ENCODE measurements around the gene PPM1F. TPM values are rescaled to one million over a fixed set of nuclear protein-coding genes. Genes with fewer than 3 reads are reported as not detected.

The PPM1F gene
- total and polyA plus RNA-seq, 2 experiments from 2014 or later: 15.1 to 41.6 TPM

DNA sequence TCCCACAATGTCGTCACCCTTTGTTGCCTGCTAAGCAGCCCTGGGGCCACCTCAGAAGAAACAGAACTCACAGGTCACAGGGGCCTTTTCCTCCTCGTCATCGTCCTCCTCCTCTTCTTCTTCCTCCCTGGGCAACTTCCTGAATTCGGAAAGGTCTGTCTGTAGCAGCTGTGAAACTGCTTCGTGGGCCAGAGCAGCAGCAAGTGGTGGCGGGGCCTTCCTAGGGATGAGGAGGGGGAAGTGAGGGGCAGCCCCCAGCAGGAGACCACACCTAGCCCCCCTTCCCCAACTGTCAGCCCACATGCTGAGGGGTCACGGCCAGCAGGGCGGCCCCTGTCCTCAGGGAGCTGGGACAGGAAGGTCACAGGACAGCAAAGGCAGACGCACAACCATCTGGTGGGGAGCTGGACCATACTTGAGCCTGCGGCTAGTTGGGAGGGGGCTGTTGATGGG, 13.2 kb downstream of the PPM1F start:
- H3K27ac ChIP-seq: peak overlapping the region; percentile 98; the same call in 1 of the 2 replicates
- H4K20me1 ChIP-seq (ENCODE audit: insufficient read depth): no peaks in the 10 kb centered on the region
- H3K4me3 ChIP-seq: no peak overlapping the region
- H3F3A ChIP-seq (ENCODE audit: insufficient read depth): peaks cover 53% of the 10 kb centered on the region
- no peaks in the 10 kb centered on the region; the same call in 1 of the 2 replicates for H3K36me3 ChIP-seq (ENCODE audit: low read depth)
- WGBS, 2 experiments (ENCODE audit: low coverage in 1 of 2, low lambda C conversion rate in 2 of 2, missing lambda C conversion rate in 2 of 2): 82 to 86% methylated on average over 10 of the region's 10 CpGs
- no peak overlapping the region for H3K9ac ChIP-seq
- H3K4me1 ChIP-seq (ENCODE audit: insufficient read depth): peaks cover 46% of the 10 kb centered on the region
- no peaks in the 10 kb centered on the region for H3K9me2 ChIP-seq (ENCODE audit: insufficient read depth)
- no peak overlapping the region for H2AFZ ChIP-seq
- H3K4me2 ChIP-seq (ENCODE audit: unreplicated experiment): no peak overlapping the region
- TF ChIP-seq EZH2phosphoT487 (IDR thresholded peaks at IDR 0.05; ENCODE audit: insufficient read depth, low read depth) (no peak), EZH2 (IDR thresholded peaks at IDR 0.05; ENCODE audit: insufficient read depth, poor library complexity, severe bottlenecking) (no peak)
- H3K27me3 ChIP-seq (replicated peaks; ENCODE audit: insufficient read depth): no peaks in the 10 kb centered on the region
- in situ Hi-C loops (cut with MboI): no loop called here
- no peak for DNase-seq
- peaks cover 42% of the 10 kb centered on the region for H3K79me2 ChIP-seq (ENCODE audit: insufficient read depth)
- no peaks in the 10 kb centered on the region for H3K9me3 ChIP-seq (ENCODE audit: low read depth)

DNA sequence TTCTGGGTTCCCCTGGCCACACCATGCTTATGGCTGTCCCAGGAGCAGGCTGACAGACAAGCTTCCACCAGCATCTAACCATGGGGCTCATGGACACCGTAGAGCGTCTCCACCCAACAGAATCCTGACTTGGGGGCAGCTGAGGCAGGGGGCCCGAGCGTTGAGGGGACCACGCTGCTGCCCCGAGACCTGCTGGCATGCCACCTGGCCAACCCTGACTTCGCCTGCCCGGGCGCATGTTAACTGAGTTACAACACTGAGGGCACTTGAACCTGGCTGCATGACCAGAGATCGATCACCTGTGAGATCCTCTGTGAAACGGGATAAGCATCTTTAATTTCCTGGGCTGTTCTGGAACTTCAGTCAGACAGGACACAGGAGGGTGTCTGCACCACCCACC, 13.7 kb downstream of the PPM1F start:
- no peak for DNase-seq
- H3K4me1 ChIP-seq (ENCODE audit: insufficient read depth): peaks cover 46% of the 10 kb centered on the region

DNA sequence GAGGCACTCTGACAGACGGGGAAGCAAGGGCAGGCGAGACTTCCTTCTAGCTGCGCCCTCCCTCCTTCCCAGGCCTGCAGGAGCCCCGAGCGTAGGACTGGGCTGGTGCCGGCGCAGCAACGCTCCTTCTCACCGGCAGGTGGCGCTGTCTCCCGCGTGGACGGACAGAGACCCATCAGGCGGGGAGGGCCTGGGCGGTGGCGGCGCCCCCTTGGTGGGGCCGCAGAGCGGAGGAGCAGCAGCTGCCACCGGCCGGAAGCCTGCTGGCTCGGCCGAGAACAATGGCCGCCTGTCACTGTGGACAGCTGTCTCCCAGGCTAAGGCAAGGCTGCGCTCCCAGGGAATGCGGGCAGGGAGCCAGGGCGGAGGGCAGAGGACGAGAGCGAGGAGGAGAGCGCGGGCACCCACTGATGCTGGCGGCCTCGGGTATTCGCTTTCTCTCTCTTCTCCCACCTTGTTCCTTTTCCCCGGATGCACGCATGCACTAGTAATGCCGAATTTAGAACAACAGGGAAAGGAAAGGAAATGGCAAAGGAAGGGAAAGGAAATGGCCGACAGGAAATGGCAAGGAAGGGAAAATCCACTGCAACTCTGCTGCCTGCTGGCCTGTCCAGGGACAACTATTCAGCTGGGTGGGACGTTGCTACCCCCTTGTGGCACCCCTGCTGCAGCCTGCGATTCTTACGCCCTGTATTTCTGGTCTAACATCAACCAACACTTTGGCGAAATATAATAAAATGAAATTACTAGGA, 14.4 kb downstream of the PPM1F start:
- no peaks in the 10 kb centered on the region for H4K20me1 ChIP-seq (ENCODE audit: insufficient read depth)
- DNase-seq: peak; percentile 91
- peaks cover 4% of the 10 kb centered on the region; the same call in 1 of the 2 replicates for H3K36me3 ChIP-seq (ENCODE audit: low read depth)
- H3K79me2 ChIP-seq (ENCODE audit: insufficient read depth): peaks cover 53% of the 10 kb centered on the region
- no peaks in the 10 kb centered on the region for H3K9me2 ChIP-seq (ENCODE audit: insufficient read depth)
- TF ChIP-seq EZH2 (IDR thresholded peaks at IDR 0.05; ENCODE audit: insufficient read depth, poor library complexity, severe bottlenecking) (no peak), EZH2phosphoT487 (IDR thresholded peaks at IDR 0.05; ENCODE audit: insufficient read depth, low read depth) (no peak)
- WGBS, 2 experiments (ENCODE audit: low coverage in 1 of 2, low lambda C conversion rate in 2 of 2, missing lambda C conversion rate in 2 of 2): 2% methylated on average over 41 to 42 of the region's 42 CpGs
- H3K4me3 ChIP-seq: peak overlapping the region; percentile 80
- no peaks in the 10 kb centered on the region for H3K9me3 ChIP-seq (ENCODE audit: low read depth)
- H2AFZ ChIP-seq: peak overlapping the region; percentile 98
- H3K27ac ChIP-seq: peak overlapping the region; percentile 98
- H3K9ac ChIP-seq: peak overlapping the region; percentile 96
- H3K4me2 ChIP-seq (ENCODE audit: unreplicated experiment): peak overlapping the region; percentile 96
- in situ Hi-C loops (cut with MboI): no loop called here
- H3F3A ChIP-seq (ENCODE audit: insufficient read depth): peaks cover 50% of the 10 kb centered on the region
- H3K27me3 ChIP-seq (replicated peaks; ENCODE audit: insufficient read depth): no peaks in the 10 kb centered on the region
- H3K4me1 ChIP-seq (ENCODE audit: insufficient read depth): peaks cover 46% of the 10 kb centered on the region

More for the DNA sequence above, 13.7 kb downstream of the PPM1F start:
- H3K4me3 ChIP-seq: peak overlapping the region; percentile 80
- H3K9me2 ChIP-seq (ENCODE audit: insufficient read depth): no peaks in the 10 kb centered on the region
- peaks cover 48% of the 10 kb centered on the region for H3K79me2 ChIP-seq (ENCODE audit: insufficient read depth)
- H4K20me1 ChIP-seq (ENCODE audit: insufficient read depth): no peaks in the 10 kb centered on the region
- no peaks in the 10 kb centered on the region for H3K27me3 ChIP-seq (replicated peaks; ENCODE audit: insufficient read depth)
- no peaks in the 10 kb centered on the region; the same call in 1 of the 2 replicates for H3K36me3 ChIP-seq (ENCODE audit: low read depth)
- peak overlapping the region; percentile 98 for H2AFZ ChIP-seq
- H3F3A ChIP-seq (ENCODE audit: insufficient read depth): peaks cover 53% of the 10 kb centered on the region
- peak overlapping the region; percentile 96 for H3K4me2 ChIP-seq (ENCODE audit: unreplicated experiment)
- H3K27ac ChIP-seq: peak overlapping the region; percentile 98
- TF ChIP-seq EZH2phosphoT487 (IDR thresholded peaks at IDR 0.05; ENCODE audit: insufficient read depth, low read depth) (no peak), EZH2 (IDR thresholded peaks at IDR 0.05; ENCODE audit: insufficient read depth, poor library complexity, severe bottlenecking) (no peak)
- H3K9ac ChIP-seq: peak overlapping the region; percentile 96
- in situ Hi-C loops (cut with MboI): no loop called here
- 78 to 79% methylated on average over 11 of the region's 11 CpGs for WGBS, 2 experiments (ENCODE audit: low coverage in 1 of 2, low lambda C conversion rate in 2 of 2, missing lambda C conversion rate in 2 of 2)
- H3K9me3 ChIP-seq (ENCODE audit: low read depth): no peaks in the 10 kb centered on the region

DNA sequence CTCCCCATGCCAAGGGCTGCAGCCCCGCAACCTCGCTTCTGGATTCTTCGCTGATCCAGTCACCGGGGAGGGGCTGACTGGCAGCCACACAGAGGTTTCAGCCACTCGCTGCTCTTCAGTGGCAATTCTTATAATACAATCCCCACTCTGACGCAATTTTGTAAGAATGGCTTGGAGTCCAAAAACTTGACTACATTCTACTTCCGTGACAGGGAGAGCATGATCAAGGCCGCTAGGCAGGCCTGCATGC, 14.9 kb downstream of the PPM1F start:
- Histone ChIP-seq H4K20me1 (ENCODE audit: insufficient read depth) (no peaks in the 10 kb centered on the region), H3K9ac (peak overlapping the region; percentile 96), H3K27ac (peak overlapping the region; percentile 98), H3K9me3 (ENCODE audit: low read depth) (no peaks in the 10 kb centered on the region), H2AFZ (peak overlapping the region; percentile 98), H3K4me3 (peak overlapping the region; percentile 80), H3K27me3 (replicated peaks; ENCODE audit: insufficient read depth) (no peaks in the 10 kb centered on the region), H3K79me2 (ENCODE audit: insufficient read depth) (peaks cover 57% of the 10 kb centered on the region), H3K9me2 (ENCODE audit: insufficient read depth) (no peaks in the 10 kb centered on the region), H3K4me1 (ENCODE audit: insufficient read depth) (peaks cover 43% of the 10 kb centered on the region), H3K36me3 (ENCODE audit: low read depth) (peaks cover 7% of the 10 kb centered on the region; the same call in 1 of the 2 replicates), H3K4me2 (ENCODE audit: unreplicated experiment) (peak overlapping the region; percentile 96), H3F3A (ENCODE audit: insufficient read depth) (peaks cover 45% of the 10 kb centered on the region)
- TF ChIP-seq EZH2phosphoT487 (IDR thresholded peaks at IDR 0.05; ENCODE audit: insufficient read depth, low read depth) (no peak), EZH2 (IDR thresholded peaks at IDR 0.05; ENCODE audit: insufficient read depth, poor library complexity, severe bottlenecking) (no peak)
- peak; percentile 97 for DNase-seq
- 1 to 4% methylated on average over 8 of the region's 8 CpGs for WGBS, 2 experiments (ENCODE audit: low coverage in 1 of 2, low lambda C conversion rate in 2 of 2, missing lambda C conversion rate in 2 of 2)
- in situ Hi-C loops (cut with MboI): no loop called here
